Forelimb muscle (tissue), 1 donor: Measurements from ENCODE around the gene SLC2A14. TPM values are rescaled to one million over a fixed set of nuclear protein-coding genes. Genes with fewer than 3 reads are reported as not detected.

Experiments used
- polyA plus RNA-seq: library from polyadenylated mRNA; unstranded; fragments of 120-200 nt; gene quantifications from one replicate; pipeline ENCODE4 v1.2.1, GENCODE V29; 2013; ENCODE audit not compliant: insufficient read length

SLC2A14 gene
- polyA plus RNA-seq, 1 donor = 0.47 TPM

Other genes with a start within 250 kb of the SLC2A14 start
- not detected for gene APOBEC1, start 207.0 kb downstream of the SLC2A14 start, polyA plus RNA-seq
- not detected for gene GDF3, start 177.1 kb downstream of the SLC2A14 start, polyA plus RNA-seq
- gene DPPA3, start 161.5 kb downstream of the SLC2A14 start, polyA plus RNA-seq = not detected
- 0.23 TPM for gene CLEC4C, start 125.5 kb downstream of the SLC2A14 start, polyA plus RNA-seq
- gene NANOGNB, start 107.7 kb downstream of the SLC2A14 start, polyA plus RNA-seq = not detected
- 0.13 TPM for gene NANOG, start 83.5 kb downstream of the SLC2A14 start, polyA plus RNA-seq
- gene SLC2A3, start 63.3 kb upstream of the SLC2A14 start, polyA plus RNA-seq = 15.2 TPM
- gene FOXJ2, start 159.8 kb upstream of the SLC2A14 start, polyA plus RNA-seq = 18.8 TPM
- 3.3 TPM for gene C3AR1, start 193.4 kb upstream of the SLC2A14 start, polyA plus RNA-seq
- gene NECAP1, start 209.4 kb upstream of the SLC2A14 start, polyA plus RNA-seq = 22.3 TPM